ENCODE measurements around the gene ZNHIT1.

Gene ZNHIT1

DNA sequence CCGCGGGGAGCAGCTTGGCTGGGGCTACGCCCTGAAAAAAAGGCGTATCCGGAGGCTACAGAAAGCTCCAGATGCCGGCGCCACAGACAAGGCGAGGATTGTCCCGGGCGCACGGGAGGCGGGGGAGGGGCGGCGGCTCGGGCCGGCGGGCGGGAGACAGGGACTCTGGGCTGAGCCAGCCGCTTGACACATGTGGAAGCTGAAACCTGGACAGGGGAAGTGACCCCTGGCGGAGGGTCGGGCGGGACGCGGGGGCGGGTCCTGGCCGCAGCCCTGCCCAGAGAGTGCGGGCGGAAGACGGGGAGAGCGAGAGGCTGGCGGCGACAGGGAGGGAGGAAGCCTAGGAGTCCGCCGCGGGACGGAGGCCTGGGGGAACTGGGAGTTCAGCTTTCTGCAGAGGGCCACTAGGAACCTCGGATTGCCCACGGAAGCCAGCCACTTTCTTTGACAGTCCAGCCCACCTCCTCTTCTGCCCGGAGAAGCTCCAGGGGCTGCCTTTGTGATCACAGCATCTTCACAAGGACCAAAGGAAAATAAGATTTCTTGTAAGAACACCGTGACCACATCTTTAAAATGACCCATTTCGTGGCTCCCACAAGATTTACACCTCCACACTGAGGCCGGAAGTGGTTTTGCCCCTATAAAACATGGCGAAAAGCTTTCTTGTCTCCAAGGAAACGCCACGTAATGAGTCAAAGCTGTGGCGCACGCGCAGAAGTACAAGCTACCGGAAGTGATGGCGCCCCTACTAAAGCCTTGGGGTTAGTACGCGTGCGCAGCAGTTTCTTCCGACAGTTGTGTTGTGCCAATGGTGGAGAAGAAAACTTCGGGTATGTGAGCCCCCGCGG lies at the start of gene ZNHIT1, which contains the start of gene PLOD3:
Gene ZNHIT1 (plus strand): TSS at position 778 of the 848 bp plus-strand sequence. CDS start 31 bp downstream, at position 809.
Gene PLOD3 (minus strand): TSS at position 194 of the 848 bp plus-strand sequence. CDS start 307 bp downstream, outside the sequence.
- no peak for TF ChIP-seq CTCF (IDR thresholded peaks at IDR 0.05; ENCODE audit: borderline replicate concordance, insufficient read depth, low read depth, low read length)
- peak within 1 kb of the TSS; percentile 72 for H3K4me3 ChIP-seq (ENCODE audit: low read depth, low read length)

DNA sequence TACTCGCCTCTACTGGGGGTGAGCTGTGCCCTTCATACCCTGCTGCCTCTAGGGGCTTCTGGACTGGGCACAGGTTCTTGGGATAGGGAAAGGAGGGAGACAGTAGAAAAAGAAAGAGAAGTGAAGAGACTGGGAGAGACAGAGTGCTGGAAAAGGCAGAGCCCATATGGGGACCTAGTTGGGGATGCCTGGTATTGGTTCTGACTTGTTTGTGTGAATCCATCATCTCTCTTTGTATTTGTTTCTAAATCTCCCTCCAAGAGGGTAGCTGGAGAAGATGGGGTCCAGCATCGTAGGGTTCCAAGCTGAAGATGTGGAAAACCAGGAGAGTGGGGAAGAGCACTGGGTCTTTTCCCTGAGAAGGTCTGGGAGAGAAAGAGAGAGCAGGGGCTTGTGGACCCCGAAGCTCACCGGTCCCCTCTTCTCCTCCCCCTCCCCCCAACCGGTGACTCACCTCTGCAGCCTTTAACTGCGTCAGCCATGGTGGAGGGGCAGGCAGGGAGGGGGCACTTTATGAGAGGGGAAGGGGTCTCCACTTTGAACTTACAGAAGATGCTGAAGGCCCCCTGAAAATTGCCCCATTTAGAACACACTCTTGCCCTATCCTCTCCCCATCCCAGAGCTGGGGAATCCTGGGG lies 49.4 kb upstream of the ZNHIT1 start:
- TF ChIP-seq CTCF (IDR thresholded peaks at IDR 0.05; ENCODE audit: borderline replicate concordance, insufficient read depth, low read depth, low read length): no peak
- no peak overlapping the region for H3K4me3 ChIP-seq (ENCODE audit: low read depth, low read length)

DNA sequence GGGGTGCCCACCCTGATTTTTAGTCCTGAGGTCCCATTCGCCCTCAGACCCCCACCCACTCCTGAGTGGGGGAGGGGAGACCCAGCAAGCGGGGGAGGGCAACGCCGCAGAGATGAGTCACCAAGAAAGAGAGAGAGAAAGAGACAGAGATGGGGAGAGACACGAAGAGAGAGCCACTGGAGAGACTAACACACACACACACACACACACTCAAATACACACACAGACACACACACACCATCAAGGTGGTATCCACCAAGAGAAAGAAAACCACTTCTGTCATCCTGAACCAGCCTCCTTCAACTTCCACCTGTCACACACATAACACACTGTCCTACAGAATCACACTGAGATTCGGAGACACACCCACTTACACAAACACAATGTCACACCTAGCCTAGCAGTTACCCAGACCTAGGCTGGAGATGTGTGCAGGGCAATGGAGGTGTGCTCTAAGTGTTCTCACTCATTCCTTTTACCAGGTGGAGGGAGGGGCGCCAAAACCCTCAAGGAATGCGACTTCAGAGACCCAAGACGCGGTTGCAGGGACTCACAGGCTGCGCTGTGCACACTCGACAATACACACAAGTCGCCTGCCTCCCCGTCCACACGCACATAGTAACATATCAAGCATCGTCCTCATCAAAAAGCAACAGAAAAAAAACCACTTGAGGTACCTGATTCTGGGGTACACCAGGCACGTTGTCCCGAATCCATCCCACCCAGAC lies 48.7 kb upstream of the ZNHIT1 start:
- TF ChIP-seq CTCF (IDR thresholded peaks at IDR 0.05; ENCODE audit: borderline replicate concordance, insufficient read depth, low read depth, low read length): no peak
- no peak overlapping the region for H3K4me3 ChIP-seq (ENCODE audit: low read depth, low read length)

DNA sequence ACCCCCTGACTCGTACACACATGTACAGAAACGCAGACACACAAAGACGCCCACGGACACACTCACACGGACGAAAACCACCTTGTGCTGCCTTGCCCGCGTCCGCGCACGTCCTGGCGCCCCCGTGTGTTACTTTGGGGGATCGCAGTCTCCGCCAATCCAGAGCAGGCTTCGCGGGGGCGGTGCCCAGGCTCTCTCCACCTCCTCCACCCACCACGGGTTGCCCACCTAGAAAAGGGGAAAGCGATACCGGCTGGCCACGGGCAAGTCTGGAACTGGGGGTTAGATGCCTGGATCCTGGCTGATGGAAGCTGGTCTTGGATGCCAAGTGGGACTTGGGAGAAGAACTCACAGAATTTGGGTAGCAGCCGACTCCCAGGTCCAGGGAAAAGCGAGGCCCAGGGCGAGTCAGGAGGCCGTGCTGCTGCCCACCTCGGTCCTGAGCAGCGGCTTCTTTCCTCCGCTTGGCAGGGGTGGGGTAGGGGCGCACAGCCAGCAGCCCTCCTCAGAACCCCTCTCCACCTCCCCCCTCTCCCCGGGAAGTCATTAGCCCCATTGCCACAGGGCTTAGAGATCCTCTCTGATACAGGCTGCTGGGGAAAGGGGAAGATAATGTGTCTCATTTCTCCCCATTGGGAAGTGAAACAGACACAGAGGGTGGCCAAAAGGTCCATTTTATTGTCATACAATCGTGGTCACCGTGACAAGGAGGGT lies 48.0 kb upstream of the ZNHIT1 start:
- no peak overlapping the region for H3K4me3 ChIP-seq (ENCODE audit: low read depth, low read length)
- TF ChIP-seq CTCF (IDR thresholded peaks at IDR 0.05; ENCODE audit: borderline replicate concordance, insufficient read depth, low read depth, low read length): peak; percentile 96

DNA sequence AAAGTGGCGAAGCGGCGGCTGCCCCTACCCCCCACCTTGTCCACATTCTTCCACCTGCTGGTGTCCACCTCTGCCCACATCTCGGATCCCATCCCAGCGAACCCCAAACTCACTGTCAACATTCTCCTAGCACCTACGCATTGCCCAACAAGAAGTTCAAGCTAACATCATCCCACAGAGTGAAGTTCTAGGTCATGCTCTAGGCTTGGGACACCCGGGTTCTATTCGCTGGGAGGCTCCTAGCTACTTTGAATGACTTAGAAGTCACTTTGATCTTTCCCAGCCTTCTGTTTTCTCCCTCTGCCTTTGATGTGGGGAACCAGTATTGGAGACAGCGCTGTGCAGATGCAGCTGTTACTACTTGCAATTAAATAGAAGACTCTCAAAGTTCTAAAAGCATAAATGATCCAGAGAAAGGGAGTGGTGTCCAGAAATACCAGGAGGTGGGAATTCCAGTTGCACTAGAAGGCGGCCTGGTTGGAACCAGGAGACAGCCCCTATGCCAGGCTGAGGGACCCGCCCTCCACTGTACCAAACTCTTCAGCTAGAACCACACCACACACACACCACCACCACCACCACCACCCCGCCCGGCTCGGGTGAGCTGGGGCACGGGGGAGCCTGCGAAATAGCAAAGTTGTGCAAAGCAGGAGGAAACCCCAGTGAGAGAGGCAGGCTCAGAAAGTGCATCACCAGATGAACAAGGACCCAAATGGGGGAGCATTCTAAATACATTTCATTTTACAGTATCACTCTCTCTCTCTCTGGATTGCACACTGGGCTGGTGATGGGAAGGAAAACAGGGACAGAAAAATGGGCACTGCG lies 47.1 kb upstream of the ZNHIT1 start:
- no peak for TF ChIP-seq CTCF (IDR thresholded peaks at IDR 0.05; ENCODE audit: borderline replicate concordance, insufficient read depth, low read depth, low read length)
- no peak overlapping the region for H3K4me3 ChIP-seq (ENCODE audit: low read depth, low read length)

- H3K4me3 ChIP-seq (ENCODE audit: low read depth, low read length): no peak overlapping the region
- 0 out of 2 replicates have a peak, but pooled peaks have one; percentile 11 for TF ChIP-seq CTCF (IDR thresholded peaks at IDR 0.05; ENCODE audit: borderline replicate concordance, insufficient read depth, low read depth, low read length)
Observed at GRCh38 chr7:101171442-101171837, 46.5 kb upstream of the ZNHIT1 start.
